GM12892 (cell line): Measurements from ENCODE around the gene NHLRC1.

ENCODE experiments used
- POLR2A ChIP-seq: IDR thresholded peaks from 2 replicates; pipeline ENCODE4 v1.6.1; 2011; ENCODE audit warnings: low read depth, low read length, control low read depth
- POLR2AphosphoS5 ChIP-seq: IDR thresholded peaks from 2 replicates; pipeline ENCODE4 v1.6.1; 2011; ENCODE audit warnings: low read depth, low read length, control low read depth

GRCh38 chr6:18119236-18119635 is 3.2 kb downstream of the NHLRC1 start:
- no peak for TF ChIP-seq POLR2A
- no peak for TF ChIP-seq POLR2AphosphoS5
